Putamen (tissue), 1 donor: ENCODE measurements around the gene ADAMTS17.
A peak's percentile ranks its signal among the peaks of the same experiment; 100 is the strongest.

Experiments
- DNase-seq: peaks from one replicate; pipeline ENCODE4 v3.0.0-alpha.2; 2016; ENCODE audit warnings: low spot score

The ADAMTS17 gene

DNA sequence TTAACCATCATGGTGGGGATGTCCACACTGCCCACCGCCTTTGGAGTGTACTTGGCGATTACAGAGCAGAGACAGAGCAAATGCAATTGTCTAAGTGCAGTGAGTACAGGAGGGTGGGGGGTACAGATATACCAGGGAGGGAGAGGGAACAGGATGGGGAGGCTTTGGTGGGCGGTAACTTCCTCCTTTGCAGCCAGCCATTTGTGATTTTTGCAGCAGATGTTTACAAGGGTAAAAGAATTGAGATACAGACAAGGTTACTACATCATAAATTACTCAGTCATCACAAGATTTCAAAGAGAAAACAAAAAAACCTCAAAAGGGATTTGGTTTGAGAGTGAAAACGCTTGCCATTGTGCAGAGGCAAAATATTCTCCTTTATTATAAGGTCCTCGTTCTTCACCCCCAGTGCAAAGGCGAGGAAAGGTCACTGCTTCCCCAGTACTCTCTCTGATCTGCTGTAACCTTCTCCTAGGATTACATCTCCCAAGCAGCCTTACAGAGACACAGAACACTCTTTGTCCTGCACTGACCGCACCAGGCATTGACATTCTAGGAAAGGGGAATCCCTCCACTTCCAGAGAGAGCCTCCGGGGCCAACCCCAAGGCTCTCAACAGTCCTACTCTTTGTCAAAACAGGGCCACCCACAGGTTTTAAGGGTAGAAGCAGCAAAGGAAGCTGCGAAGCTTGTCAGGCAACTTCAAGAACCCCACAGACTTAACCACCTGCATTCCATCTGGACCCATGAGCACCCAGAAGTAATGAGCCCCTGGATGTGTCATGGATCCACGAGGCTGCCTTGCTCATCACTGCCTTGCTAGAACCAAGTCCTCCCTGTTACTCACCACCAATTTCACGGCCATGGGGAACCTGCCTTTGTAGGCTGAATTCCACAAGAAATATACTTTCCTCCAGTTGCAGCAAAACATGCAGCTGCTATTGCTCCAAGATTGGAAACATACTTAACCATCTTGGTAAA, 117.3 kb downstream of the ADAMTS17 start:
- DNase-seq, result no peak

DNA sequence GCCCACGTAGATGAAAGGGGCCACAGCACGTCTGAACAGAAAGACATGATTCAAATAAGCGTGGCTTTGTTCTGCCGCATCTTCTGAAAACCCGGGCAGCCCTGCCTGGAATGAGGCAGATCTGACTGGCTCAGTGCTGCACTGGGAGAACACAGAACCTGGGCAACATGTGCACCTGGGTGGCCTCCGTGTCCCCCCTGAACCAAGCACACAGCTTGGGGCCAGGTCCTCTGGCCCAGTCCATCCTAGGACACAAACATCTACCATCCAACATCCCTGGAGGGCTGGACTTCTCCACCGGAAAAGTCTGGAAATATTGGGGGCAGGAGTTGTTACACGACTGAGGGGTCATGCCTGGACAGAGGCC, 119.4 kb downstream of the ADAMTS17 start:
- DNase-seq, result no peak

DNA sequence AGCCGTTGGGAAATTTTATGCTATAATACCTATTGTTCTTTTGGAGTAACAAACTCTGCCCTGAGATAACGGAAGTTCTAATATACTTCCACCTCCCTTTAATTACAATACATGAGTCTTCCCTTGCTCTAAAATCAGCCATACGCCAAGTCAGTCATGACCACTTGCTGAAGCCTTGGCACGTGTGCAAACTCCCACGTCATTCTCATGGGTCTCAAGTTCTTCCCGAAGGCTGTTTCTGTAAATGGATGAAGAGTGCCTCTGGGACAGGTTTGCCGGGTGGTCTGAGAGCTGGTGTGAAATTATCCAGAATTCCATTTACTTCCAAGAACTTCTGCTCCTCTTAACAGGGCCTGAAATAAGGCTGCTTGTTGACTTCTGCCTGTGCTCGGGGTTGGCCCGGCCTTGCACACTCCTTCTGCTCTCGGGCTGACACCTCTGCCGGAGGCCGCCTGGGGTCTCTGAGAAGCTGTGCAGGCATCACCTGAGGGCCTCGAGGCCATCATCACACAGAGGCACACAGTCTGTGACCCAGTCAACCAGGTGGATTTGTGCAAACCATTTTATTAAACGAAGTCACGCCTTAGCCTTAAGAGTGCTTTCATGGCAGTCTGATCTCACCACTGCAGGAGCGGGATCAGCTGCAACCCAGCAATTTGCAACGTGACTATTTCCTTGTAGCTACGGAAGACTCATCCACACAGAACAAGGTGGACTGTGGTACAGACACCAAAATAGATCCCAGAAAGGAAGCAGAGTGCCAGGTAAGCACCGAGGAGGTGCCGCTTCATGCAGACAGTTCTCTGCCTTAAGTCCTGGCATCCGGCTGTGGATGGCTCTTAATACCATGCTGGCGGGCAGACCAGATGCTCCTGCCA, 120.1 kb downstream of the ADAMTS17 start:
- DNase-seq, result no peak

DNA sequence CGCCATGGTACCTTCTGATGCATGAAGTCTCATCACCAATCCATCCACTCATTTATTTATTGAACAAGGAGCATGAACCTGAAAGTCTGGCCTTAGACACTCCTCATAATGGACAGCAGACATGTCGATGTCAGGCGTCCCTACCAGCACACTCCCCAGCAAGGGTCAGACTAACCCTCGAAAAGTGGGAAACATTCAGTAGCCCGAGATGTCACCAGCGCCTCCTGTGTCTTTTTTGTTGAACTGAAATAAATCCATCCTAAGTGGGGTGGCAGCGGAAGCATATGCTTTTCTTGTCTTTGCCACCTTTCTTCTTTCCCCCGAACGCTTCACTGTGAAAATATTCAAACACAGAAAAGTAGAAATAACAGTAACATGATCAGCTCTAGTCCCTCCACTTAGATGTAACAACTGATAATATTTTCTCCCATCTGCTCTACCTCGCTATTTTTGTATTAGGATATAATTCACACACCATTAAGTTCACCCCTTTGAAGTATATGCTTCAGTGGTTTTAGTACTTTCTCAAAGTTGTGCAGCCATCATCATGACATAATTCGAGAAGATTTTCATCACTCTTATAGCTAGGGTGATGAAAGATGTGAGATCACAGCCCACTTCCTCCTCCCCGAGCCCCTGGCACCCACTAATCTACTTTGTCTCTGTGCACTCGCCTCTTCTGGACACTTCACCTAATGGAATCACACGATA, 121.6 kb downstream of the ADAMTS17 start:
- no peak for DNase-seq

GRCh38 chr15:100218434-100218833, 123.3 kb downstream of the ADAMTS17 start:
- no peak for DNase-seq

DNA sequence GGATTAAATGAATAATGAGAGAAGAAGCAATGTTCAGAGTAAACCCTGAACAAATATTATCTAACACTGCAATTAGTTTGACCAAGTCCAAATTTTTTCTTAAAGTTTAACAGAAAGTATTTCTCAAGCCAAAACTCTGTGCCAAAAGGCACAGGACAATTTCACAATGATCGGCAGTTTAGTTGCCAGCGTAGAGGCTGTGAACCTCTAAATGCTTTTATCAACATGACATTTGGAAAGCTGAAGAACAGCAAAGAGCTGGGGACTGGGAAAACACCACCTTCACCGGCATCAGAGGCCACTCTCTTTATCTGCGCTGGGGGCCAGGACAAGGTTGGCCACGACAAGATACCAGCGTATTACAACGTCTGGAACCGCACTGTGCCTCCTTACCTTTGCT, 125.6 kb downstream of the ADAMTS17 start:
- no peak for DNase-seq

DNA sequence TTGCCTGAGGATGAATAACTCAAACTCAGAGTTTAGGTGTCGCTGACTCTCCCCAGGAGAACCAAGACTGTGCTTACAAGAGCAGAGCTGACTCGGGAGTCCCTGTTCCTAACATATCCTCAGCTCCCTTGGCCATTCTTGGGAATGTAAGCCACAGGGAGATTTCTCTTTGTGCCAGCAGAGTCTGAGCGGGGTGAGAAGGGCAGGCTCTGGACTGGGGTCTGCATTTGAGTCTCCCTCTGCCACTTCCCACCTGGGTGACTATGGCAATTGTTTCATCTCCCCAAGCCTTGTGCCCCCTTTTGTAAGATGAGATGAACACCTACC, 126.0 kb downstream of the ADAMTS17 start:
- no peak for DNase-seq

DNA sequence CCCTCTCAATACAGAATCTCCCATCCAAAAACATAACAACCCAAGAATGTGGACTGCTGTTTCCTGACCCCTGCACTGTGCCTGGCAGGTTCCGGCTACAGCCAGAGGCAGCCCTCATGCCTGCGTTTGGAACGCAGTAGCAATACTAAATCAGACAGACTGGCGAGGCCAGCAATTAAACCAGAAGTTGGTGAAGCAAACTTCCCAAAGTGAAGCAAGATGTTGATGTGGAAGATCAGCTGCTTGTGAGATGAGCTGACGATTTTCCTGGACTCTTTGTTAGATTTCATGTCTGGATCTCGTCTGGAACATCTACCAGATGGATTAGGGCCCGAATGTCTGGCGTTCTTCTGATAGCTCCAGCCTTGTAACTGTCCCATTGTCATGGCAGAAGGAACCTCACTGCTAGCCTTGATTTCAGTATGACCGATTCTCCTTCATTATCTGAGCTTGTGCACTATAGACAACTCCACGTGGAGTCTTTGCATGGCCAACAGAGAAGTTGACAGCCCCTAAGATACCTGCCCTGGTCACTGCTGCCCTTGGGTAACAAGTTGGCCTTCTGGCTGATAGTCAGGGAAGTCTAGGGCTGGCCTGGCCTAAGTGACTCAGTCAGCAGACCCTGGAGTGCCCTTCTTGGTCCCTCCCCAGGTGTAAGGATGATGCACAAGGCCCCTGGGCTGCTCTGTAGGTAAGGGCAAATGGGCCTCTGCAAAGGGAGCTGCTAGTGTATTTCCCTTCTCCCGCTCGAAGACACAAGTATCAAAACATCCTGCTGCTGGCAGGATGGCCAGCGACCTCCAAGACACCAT, 126.5 kb downstream of the ADAMTS17 start:
- DNase-seq, result no peak

DNA sequence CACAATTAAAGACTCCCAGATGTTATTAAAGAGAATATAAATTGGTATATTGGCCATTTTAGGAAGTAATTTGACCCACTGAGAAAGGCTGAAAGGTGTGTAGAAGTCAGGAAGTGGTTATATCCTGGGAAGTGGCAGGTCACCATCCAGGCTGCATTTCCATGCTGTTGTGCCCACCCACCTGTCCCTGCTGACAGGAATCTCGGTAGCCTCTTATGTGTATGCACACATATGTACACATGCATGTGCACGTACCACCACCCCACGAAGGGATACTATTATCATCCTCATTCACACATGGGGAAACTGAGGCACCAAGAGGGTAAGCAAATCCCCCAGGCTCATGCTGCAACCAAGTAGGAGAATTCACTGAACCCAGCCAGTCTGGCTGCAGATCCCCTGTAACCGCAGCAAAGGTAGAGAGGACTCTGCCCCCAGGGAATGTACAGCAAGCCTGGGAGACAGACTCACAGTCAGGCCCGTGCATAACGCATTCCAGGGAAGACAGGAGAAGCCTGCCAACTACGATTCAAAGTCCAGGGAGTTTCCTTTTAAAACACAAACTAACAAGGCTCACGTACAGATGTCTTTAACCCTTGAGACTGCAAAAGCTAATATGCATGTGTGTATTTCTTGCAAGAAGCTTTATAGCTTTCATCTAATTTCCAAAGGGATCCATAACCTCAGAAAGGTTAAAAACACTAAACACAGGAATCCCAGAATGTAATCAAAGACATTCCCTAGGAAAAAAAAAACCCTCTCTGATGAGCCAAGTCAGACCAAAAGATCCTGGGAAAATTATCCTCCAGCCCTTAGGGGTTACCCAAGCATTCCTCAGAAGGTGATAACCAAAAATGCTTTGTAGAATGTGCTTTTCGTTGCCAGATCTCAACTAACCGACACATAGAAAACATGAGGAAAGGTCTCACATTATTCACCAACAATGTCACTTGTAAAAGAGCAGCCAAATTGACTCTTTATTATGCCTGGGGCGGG, 129.6 kb downstream of the ADAMTS17 start:
- DNase-seq, result no peak

DNA sequence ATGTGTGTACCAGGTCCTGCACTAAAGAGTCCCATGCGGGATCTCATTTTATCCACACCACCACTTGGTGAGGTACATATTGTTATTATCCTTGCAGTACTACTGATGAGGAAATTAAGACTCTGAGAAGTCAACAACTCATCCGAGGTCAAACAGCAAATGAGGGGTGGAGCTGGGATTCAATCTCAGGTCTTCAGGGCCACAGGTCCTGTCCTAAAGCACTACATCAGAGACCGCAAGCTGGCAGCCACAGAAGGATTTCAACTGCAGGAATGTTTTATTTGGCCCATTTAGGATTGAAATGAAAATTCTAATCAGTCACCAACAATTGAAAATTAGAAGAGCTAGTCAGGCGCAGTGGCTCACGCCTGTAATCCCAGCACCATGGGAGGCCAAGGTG, 131.4 kb downstream of the ADAMTS17 start:
- no peak for DNase-seq

- no peak for DNase-seq
Measured at GRCh38 chr15:100208921-100209603, 132.7 kb downstream of the ADAMTS17 start.

DNA sequence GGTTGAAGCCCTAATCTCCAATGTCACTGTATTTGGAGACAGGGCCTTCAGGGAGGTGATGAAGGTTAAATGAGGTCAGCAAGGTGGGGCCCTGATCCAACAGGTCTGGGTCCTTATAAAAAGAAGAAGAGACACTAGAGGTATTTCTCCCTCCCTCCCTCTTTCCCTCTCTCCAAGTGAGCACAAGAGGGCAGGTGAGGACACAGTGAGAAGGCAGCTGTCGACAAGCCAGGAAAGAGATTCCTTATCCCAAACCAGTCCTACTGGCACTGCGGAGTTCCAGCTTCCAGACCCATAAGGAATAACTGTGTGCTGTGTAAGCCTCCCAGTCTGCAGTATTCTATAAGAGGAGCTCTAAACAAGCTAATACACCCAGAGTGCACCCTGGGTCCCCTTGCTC, 134.7 kb downstream of the ADAMTS17 start:
- DNase-seq, result no peak

- DNase-seq, result peak; percentile 1
Measured at GRCh38 chr15:100206643-100207042, 135.1 kb downstream of the ADAMTS17 start.

GRCh38 chr15:100205549-100206295, 136.1 kb downstream of the ADAMTS17 start:
- no peak for DNase-seq

DNA sequence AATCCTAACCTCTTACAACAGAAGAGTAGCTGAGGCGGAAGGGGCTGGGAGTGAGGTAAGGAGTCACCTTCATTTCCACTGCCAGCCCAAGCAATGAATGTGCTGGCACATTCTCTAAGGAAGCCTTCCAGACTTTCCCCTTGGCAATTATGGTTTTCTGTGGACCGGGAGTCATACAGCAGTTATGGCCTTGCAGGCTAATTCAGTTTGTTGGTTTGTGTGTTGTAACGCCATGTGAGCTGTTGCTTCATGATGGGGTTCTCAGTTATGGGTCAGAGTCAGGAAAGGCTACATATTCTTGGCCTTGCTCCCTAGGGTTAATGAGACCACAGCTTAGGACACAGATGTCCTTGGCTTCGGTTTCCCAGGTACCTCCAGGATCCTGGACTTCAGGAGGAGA, 137.0 kb downstream of the ADAMTS17 start:
- DNase-seq, result no peak

DNA sequence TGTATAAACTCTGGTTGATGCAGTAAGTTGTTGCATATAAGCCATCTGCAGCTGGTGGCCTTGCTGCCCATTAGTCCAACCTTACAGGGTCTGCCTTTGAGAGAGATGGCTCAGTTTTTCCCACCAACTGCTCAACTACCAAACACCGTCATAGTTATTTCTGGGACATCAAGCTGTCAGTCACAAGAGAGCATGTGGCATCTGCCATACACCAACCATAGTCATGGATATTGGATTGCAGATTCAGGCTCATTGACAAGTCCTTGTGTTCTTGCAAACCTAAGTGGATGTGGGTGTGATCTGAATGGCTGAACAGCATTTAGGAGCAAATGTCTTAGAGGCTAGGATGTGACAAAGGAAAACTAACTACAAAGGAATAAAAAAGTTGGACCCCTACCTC, 137.6 kb downstream of the ADAMTS17 start:
- DNase-seq, result no peak

DNA sequence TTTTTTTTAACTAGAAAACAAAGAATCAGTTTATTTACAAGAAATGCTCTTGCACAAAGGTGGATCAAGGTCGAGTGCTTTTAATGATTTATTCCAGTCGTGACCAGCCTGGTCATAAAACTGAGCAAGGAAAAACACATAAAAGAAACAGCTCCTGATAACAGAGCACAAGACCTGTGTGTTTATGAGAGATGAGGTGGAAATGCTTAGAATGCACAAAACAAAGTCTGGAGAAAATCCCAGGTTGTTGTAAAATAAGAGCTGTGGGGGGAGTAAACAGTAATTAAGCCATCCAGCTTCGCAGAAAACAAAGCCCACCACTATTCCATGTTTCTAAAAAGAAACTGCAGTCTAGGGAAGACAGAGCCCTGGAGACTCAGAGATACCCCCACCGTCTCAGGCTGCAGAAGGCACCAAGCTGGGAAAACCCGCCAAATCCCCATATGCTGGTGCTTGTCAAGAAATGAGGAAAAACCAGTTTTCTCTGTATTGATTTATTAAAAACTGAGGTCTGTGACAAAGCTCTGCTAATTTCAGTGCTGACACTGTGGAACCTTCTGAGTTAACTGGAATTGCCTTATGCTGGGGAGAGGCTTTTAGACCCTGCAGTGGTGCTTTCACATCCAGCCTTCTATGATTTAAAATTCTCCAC, 139.3 kb downstream of the ADAMTS17 start:
- no peak for DNase-seq
